Keratinocyte (primary cell): ENCODE measurements around the gene FANCC. TPM values are rescaled to one million over a fixed set of nuclear protein-coding genes. Genes with fewer than 3 reads are reported as not detected.

ENCODE experiments used
- DNase-seq: peaks from one replicate; pipeline ENCODE4 v3.0.0-alpha.2; 2011; ENCODE audit warnings: low read depth, missing footprints, low spot score
- FAIRE-seq: peaks from 2 replicates; lab custom pipeline; 2011; peaks lifted over from hg19 to GRCh38; lab: Jason Lieb, UNC
- H2AFZ ChIP-seq: 2 replicates; pipeline ENCODE4 v1.6.0; 2012; ENCODE audit warnings: low read length, control low read depth, inconsistent platforms; ENCODE audit not compliant: control insufficient read depth
- H3K27ac ChIP-seq: 2 replicates; pipeline ENCODE4 v1.5.1; 2011; ENCODE audit warnings: low read length; ENCODE audit not compliant: control insufficient read depth, insufficient read depth
- H3K27me3 ChIP-seq: 3 replicates; pipeline ENCODE4 v1.6.0; 2011; ENCODE audit warnings: low read length; ENCODE audit not compliant: control insufficient read depth, insufficient read depth; ENCODE audit errors: extremely low read depth
- H3K36me3 ChIP-seq, 2 experiments: 2 replicates in 1 of 2; 3 replicates in 1 of 2; pipeline ENCODE4 v1.5.1; 2011; ENCODE audit warnings: low read length in 2 of 2, mild to moderate bottlenecking in 1 of 2; ENCODE audit not compliant: control insufficient read depth in 2 of 2, insufficient read depth in 2 of 2; ENCODE audit errors: extremely low read depth in 1 of 2
- H3K4me1 ChIP-seq: 3 replicates; pipeline ENCODE4 v1.5.1; 2011; ENCODE audit warnings: low read length; ENCODE audit not compliant: control insufficient read depth, insufficient read depth; ENCODE audit errors: extremely low read depth
- H3K4me2 ChIP-seq: 3 replicates; pipeline ENCODE4 v1.6.0; 2011; ENCODE audit warnings: low read depth, low read length; ENCODE audit not compliant: control insufficient read depth, insufficient read depth; ENCODE audit errors: extremely low read depth
- H3K4me3 ChIP-seq, 3 experiments: fragments of 200-600 bp in 1 of 3; sonication (generic) in 1 of 3; 2 replicates in 2 of 3; 3 replicates in 1 of 3; pipeline ENCODE4 v1.5.1; 2011 to 2016; ENCODE audit warnings: low read length in 3 of 3, mild to moderate bottlenecking in 3 of 3, control low read depth in 2 of 3, inconsistent platforms in 1 of 3, low read depth in 1 of 3, mixed read lengths in 1 of 3, mixed run types in 1 of 3, moderate library complexity in 1 of 3; ENCODE audit not compliant: control insufficient read depth in 2 of 3, insufficient read depth in 2 of 3; ENCODE audit errors: extremely low read depth in 1 of 3
- H3K79me2 ChIP-seq: 2 replicates; pipeline ENCODE4 v1.6.0; 2012; ENCODE audit warnings: low read length; ENCODE audit not compliant: control insufficient read depth, insufficient read depth
- H3K9ac ChIP-seq: 3 replicates; pipeline ENCODE4 v1.6.0; 2011; ENCODE audit warnings: low read length; ENCODE audit not compliant: control insufficient read depth, insufficient read depth; ENCODE audit errors: extremely low read depth
- H3K9me1 ChIP-seq: 3 replicates; pipeline ENCODE4 v1.6.0; 2011; ENCODE audit warnings: low read length; ENCODE audit not compliant: control insufficient read depth, insufficient read depth; ENCODE audit errors: extremely low read depth
- H3K9me3 ChIP-seq: 2 replicates; pipeline ENCODE4 v1.5.1; 2012; ENCODE audit warnings: low read depth, low read length; ENCODE audit not compliant: control insufficient read depth
- H4K20me1 ChIP-seq: 3 replicates; pipeline ENCODE4 v1.6.0; 2011; ENCODE audit warnings: low read length; ENCODE audit not compliant: control insufficient read depth, insufficient read depth; ENCODE audit errors: extremely low read depth
- CTCF ChIP-seq, 3 experiments: IDR thresholded peaks in 1 of 3; conservative IDR thresholded peaks in 1 of 3; optimal IDR thresholded peaks in 1 of 3; 2 replicates in 2 of 3; 3 replicates in 1 of 3; pipeline versions ENCODE3 to v1.5.1; 2011; ENCODE audit warnings: low read length in 3 of 3, mild to moderate bottlenecking in 3 of 3, moderate library complexity in 2 of 3, control low read depth in 1 of 3, inconsistent platforms in 1 of 3; ENCODE audit not compliant: insufficient read depth in 2 of 3; ENCODE audit errors: extremely low read depth in 1 of 3
- EZH2 ChIP-seq: IDR thresholded peaks from one replicate; pipeline ENCODE4 v1.6.1; 2012; ENCODE audit warnings: inconsistent platforms, mild to moderate bottlenecking, low read length, moderate library complexity
- dilution Hi-C: fragments of 300-500 bp; cut with MboI; formaldehyde crosslinking; loops from one replicate; pipeline ENCODE4 v1.7.0; 2020; ENCODE audit warnings: low sequenced_read_pairs; ENCODE audit not compliant: extremely low pct_ligation_motif_present
- polyA plus RNA-seq, 5 experiments: library from polyadenylated mRNA; depleted of rRNA in 3 of 5; stranded (reverse) in 3 of 5; stranded (forward) in 1 of 5; unstranded in 1 of 5; fragments of >200 nt; gene quantifications; 1 replicate in 1 of 5; 2 replicates in 3 of 5; 3 replicates in 1 of 5; pipeline versions ENCODE4 v1.2.1 to v1.2.3, GENCODE V29; 2011 to 2012; ENCODE audit warnings: missing spikeins in 2 of 5, low read depth in 1 of 5, low replicate concordance in 1 of 5

The FANCC gene
- polyA plus RNA-seq, 1 donor (not counting 4 experiments of a cell fraction or from before 2014, with no cell fraction given) = 8.3 TPM

DNA sequence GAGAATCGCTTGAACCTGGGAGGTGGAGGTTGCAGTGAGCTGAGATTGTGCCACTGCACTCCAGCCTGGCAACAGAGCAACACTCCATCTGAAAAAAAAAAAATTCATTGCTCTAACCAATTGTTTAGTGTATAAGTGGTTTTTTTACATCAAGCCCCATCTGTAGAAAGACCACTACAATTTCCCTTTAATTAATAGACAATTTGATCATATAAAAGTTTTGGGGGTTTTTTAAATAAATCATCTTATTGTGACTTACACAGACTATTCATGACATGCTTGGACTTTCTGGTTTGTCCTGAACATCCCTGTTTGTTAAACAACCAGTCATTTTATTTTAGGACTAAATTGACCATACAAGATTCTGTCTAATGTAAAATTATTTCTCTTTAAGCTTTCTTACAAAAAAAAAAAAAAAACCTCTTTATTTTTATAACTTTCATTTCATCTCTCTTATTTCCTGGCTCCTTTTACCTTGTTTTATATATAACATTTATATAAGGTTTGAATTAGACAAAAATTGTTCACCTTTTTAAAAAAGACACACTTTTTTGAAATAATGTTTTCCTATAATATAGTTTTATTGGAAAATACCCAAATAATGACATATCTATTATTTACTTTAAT, 9.8 kb upstream of the FANCC start:
- FAIRE-seq = no peak
- Histone ChIP-seq H3K4me1 (no peaks in the 10 kb centered on the region), H3K4me2 (no peak overlapping the region), H3K4me3 (no peak overlapping the region), H3K79me2 (no peaks in the 10 kb centered on the region), H3K9ac (no peak overlapping the region), H2AFZ (no peak overlapping the region), H3K36me3 (no peaks in the 10 kb centered on the region), H3K27ac (no peak overlapping the region), H3K9me3 (no peaks in the 10 kb centered on the region), H3K9me1 (no peaks in the 10 kb centered on the region), H3K27me3 (no peaks in the 10 kb centered on the region), H4K20me1 (no peaks in the 10 kb centered on the region)
- DNase-seq = no peak
- TF ChIP-seq EZH2 = no peak
- no peak for TF ChIP-seq CTCF (optimal IDR thresholded peaks at IDR 0.05 in 1 of 3, IDR thresholded peaks at IDR 0.05 in 1 of 3, conservative IDR thresholded peaks at IDR 0.05 in 1 of 3; ENCODE audit: extremely low read depth in 1 of 3, insufficient read depth in 2 of 3, low read length in 3 of 3)
- dilution Hi-C loops = no loop called here

GRCh38 chr9:95325221-95325620, 7.7 kb upstream of the FANCC start:
- Histone ChIP-seq H4K20me1 (no peaks in the 10 kb centered on the region), H3K4me2 (no peak overlapping the region), H2AFZ (no peak overlapping the region), H3K27ac (no peak overlapping the region), H3K9me3 (no peaks in the 10 kb centered on the region), H3K79me2 (no peaks in the 10 kb centered on the region), H3K27me3 (no peaks in the 10 kb centered on the region), H3K36me3 (no peaks in the 10 kb centered on the region), H3K9ac (no peak overlapping the region), H3K4me3 (no peak overlapping the region), H3K9me1 (no peaks in the 10 kb centered on the region), H3K4me1 (peaks cover 6% of the 10 kb centered on the region)
- FAIRE-seq (no peak), DNase-seq (no peak)
- dilution Hi-C loops = no loop called here
- TF ChIP-seq CTCF (optimal IDR thresholded peaks at IDR 0.05 in 1 of 3, IDR thresholded peaks at IDR 0.05 in 1 of 3, conservative IDR thresholded peaks at IDR 0.05 in 1 of 3; ENCODE audit: extremely low read depth in 1 of 3, insufficient read depth in 2 of 3, low read length in 3 of 3) (no peak), EZH2 (no peak)
